MM.1S (cell line): ENCODE results near the gene DVL1.

Experiments
- DNase-seq: peaks from one replicate; pipeline ENCODE4 v3.0.0-alpha.2; 2015
- H2AFZ ChIP-seq: fragments of 300-600 bp; sonication (generic); 2 replicates; pipeline ENCODE4 v1.6.0; 2016; ENCODE audit warnings: antibody characterized with exemption, low read length
- H3F3A ChIP-seq: fragments of 300-600 bp; sonication (generic); 2 replicates; pipeline ENCODE4 v1.6.1; 2016; ENCODE audit warnings: mild to moderate bottlenecking, antibody characterized with exemption, low read length, moderate library complexity, mixed read lengths; ENCODE audit not compliant: insufficient read depth
- H3K27ac ChIP-seq: fragments of 300-600 bp; sonication (generic); 2 replicates; pipeline ENCODE4 v1.5.1; 2016; ENCODE audit warnings: mild to moderate bottlenecking, low read length
- H3K27me3 ChIP-seq: fragments of 300-600 bp; sonication (generic); replicated peaks from 2 replicates; pipeline ENCODE4 v1.6.0; 2016; ENCODE audit warnings: low read length; ENCODE audit not compliant: insufficient read depth
- H3K36me3 ChIP-seq: fragments of 300-600 bp; sonication (generic); replicated peaks from 2 replicates; pipeline ENCODE4 v1.6.1; 2016; ENCODE audit warnings: mild to moderate bottlenecking, low read length, mixed read lengths; ENCODE audit not compliant: insufficient read depth
- H3K4me1 ChIP-seq: fragments of 300-600 bp; sonication (generic); 2 replicates; pipeline ENCODE4 v1.6.1; 2016; ENCODE audit warnings: low read length, mixed read lengths
- H3K4me2 ChIP-seq: fragments of 300-600 bp; sonication (generic); 2 replicates; pipeline ENCODE4 v1.6.0; 2016; ENCODE audit warnings: low read depth, low read length
- H3K4me3 ChIP-seq: fragments of 300-600 bp; sonication (generic); 2 replicates; pipeline ENCODE4 v1.5.1; 2016; ENCODE audit warnings: low read length, mixed read lengths
- H3K79me2 ChIP-seq: fragments of 300-600 bp; sonication (generic); 2 replicates; pipeline ENCODE4 v1.6.1; 2016; ENCODE audit warnings: mixed run types, low read length, mixed read lengths
- H3K9ac ChIP-seq: fragments of 300-600 bp; sonication (generic); 2 replicates; pipeline ENCODE4 v1.6.1; 2016; ENCODE audit warnings: low read length, mixed read lengths
- H3K9me2 ChIP-seq: fragments of 300-600 bp; sonication (generic); replicated peaks from 2 replicates; pipeline ENCODE4 v1.6.1; 2016; ENCODE audit warnings: mild to moderate bottlenecking, low read length, mixed read lengths; ENCODE audit not compliant: insufficient read depth
- H3K9me3 ChIP-seq: fragments of 300-600 bp; sonication (generic); replicated peaks from 2 replicates; pipeline ENCODE4 v1.6.1; 2016; ENCODE audit warnings: mild to moderate bottlenecking, low read length, mixed read lengths; ENCODE audit not compliant: insufficient read depth
- H4K20me1 ChIP-seq: fragments of 300-600 bp; sonication (generic); 2 replicates; pipeline ENCODE4 v1.6.1; 2016; ENCODE audit warnings: mild to moderate bottlenecking, low read length, moderate library complexity, mixed read lengths; ENCODE audit not compliant: insufficient read depth
- EZH2 ChIP-seq: fragments of 300-600 bp; sonication (generic); optimal IDR thresholded peaks from 2 replicates; pipeline ENCODE3; 2017; ENCODE audit warnings: low read depth, mild to moderate bottlenecking, antibody characterized with exemption, low read length, mixed read lengths
- EZH2phosphoT487 ChIP-seq: fragments of 300-600 bp; sonication (generic); IDR thresholded peaks from 2 replicates; pipeline ENCODE4 v1.6.1; 2018; ENCODE audit warnings: antibody characterized with exemption, low read length
- TF ChIP-seq, protein P1 (sequence below): fragments of 300-600 bp; sonication (generic); IDR thresholded peaks from 2 replicates; pipeline ENCODE4 v1.5.1; 2016; ENCODE audit warnings: antibody characterized with exemption, low read length, mixed read lengths

DVL1 gene

DNA sequence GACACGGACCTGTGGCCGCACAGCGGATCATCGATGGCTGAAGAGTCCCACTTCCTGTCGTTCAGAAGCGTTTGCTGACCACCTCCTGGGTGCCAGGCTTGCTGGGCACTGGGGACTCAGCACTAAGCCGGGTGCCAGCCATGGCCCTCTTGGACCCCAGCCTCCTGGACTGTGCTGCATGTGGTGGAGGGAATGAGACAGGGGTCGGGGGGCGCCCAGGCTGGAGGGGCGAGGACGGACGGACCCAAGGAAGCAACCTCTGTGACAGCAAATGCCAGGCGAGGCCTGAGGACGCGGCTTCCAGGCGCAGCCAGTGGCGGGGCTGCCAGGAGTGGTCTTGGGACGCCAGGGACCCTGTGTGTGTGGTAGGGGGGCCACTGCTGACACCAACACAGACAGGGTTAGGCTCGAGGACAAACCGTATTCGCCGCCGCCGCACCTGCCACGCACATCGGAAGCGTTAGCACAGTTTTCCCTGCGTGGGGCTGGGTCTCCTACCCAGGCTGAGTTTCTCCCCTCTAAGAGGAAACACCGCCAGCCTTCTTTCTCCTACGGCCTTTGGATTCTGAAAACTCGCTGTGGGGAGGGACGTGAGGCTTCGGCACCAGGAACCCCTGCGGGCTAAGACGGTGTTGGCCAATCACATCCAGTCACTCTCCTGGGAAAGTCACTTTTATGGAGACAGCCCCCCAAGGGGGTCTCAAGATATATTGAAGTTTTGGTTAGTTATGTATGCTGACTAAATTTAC is 12.2 kb upstream of the DVL1 start:
- H3K36me3 ChIP-seq: no peaks in the 10 kb centered on the region
- no peaks in the 10 kb centered on the region for H4K20me1 ChIP-seq
- H3K4me3 ChIP-seq: no peak overlapping the region
- no peaks in the 10 kb centered on the region for H3K9me3 ChIP-seq
- no peaks in the 10 kb centered on the region for H3F3A ChIP-seq
- H3K9me2 ChIP-seq: no peaks in the 10 kb centered on the region
- TF ChIP-seq EZH2phosphoT487: no peak
- no peak for DNase-seq
- no peaks in the 10 kb centered on the region for H3K79me2 ChIP-seq
- H3K27ac ChIP-seq: no peak overlapping the region
- peaks cover 46% of the 10 kb centered on the region for H3K27me3 ChIP-seq
- H3K4me2 ChIP-seq: no peak overlapping the region
- no peak overlapping the region for H2AFZ ChIP-seq
- no peak overlapping the region for H3K9ac ChIP-seq
- no peaks in the 10 kb centered on the region for H3K4me1 ChIP-seq

DNA sequence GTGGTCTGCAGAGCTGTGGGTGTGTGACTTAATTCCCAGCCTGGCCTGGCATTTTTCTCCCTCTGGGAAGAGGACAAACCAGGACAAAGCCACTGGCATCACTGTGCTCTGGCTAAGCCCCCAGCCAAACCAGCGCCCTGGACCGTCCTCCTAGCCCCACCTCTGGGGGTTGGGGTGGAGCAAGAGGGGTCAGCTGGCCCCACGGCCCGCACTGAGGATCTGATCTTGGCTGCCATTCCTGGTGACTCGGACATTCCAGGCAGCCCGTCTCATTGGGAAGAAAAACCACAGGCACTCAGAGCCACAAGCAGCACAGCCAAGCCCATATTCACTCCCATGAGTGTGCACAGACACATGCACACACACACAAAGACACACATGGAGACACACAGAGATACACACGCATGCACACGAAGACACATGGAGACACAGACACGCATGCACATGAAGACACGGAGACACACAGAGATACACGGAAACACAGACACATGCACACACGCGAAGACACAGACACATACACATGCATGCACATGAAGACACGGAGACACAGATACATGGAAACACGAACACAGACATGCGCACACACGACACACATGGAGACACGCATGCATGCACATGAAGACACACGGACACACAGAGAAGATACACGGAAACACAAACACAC is 11.4 kb upstream of the DVL1 start:
- Histone ChIP-seq H3K4me1 (no peaks in the 10 kb centered on the region), H3K36me3 (no peaks in the 10 kb centered on the region), H3K27ac (no peak overlapping the region), H3K9ac (no peak overlapping the region), H3K79me2 (no peaks in the 10 kb centered on the region), H3K9me3 (no peaks in the 10 kb centered on the region), H3K9me2 (no peaks in the 10 kb centered on the region), H3K4me3 (no peak overlapping the region), H4K20me1 (no peaks in the 10 kb centered on the region), H3K4me2 (no peak overlapping the region), H3K27me3 (peaks cover 46% of the 10 kb centered on the region), H2AFZ (no peak overlapping the region), H3F3A (no peaks in the 10 kb centered on the region)
- DNase-seq: no peak
- TF ChIP-seq, protein P1, sequence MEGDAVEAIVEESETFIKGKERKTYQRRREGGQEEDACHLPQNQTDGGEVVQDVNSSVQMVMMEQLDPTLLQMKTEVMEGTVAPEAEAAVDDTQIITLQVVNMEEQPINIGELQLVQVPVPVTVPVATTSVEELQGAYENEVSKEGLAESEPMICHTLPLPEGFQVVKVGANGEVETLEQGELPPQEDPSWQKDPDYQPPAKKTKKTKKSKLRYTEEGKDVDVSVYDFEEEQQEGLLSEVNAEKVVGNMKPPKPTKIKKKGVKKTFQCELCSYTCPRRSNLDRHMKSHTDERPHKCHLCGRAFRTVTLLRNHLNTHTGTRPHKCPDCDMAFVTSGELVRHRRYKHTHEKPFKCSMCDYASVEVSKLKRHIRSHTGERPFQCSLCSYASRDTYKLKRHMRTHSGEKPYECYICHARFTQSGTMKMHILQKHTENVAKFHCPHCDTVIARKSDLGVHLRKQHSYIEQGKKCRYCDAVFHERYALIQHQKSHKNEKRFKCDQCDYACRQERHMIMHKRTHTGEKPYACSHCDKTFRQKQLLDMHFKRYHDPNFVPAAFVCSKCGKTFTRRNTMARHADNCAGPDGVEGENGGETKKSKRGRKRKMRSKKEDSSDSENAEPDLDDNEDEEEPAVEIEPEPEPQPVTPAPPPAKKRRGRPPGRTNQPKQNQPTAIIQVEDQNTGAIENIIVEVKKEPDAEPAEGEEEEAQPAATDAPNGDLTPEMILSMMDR: no peak
- TF ChIP-seq EZH2 (no peak), EZH2phosphoT487 (no peak)

DNA sequence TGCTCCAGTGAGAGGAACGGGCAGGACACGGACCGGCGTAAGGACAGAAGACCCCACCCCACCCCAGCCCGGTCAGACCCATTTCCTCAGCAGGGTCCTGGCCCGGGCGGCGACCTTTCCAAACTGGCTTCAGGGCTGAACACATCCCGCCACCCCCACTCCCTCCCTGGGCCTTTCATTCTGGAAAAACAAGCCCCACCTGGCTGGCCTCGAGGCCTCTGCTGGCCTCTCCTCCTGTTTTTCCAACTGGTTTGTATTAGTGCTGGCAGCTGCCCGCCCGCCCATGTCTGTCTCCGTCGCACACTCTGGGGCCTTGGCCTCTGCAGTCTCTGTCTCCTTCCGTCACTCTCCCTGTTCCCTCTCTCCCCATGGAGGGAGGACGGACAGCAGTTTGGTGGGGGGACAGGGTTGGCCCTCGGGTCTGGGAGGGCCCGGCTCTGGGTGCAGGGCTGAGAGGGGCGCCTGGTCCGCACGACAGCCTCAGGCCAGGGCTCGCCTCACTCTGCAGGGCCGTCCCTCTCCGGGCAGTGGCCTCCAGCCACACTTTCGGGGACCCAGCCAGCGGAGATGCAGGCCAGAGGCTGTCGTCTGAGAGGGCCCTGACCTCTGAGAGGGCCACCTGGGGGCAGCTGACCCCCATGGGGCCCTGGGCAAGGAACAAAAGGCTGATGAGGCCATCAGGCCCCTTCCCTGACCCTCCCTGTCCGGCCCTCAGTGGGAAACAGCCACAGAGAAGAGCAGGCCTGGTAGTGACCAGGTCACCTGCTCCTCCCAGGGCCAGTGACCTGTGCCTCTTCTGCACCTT is 10.6 kb upstream of the DVL1 start:
- Histone ChIP-seq H3K4me2 (no peak overlapping the region), H3K9me3 (no peaks in the 10 kb centered on the region), H3K4me1 (no peaks in the 10 kb centered on the region), H2AFZ (no peak overlapping the region), H3K9ac (no peak overlapping the region), H4K20me1 (no peaks in the 10 kb centered on the region), H3K27ac (no peak overlapping the region), H3K9me2 (no peaks in the 10 kb centered on the region), H3F3A (no peaks in the 10 kb centered on the region), H3K79me2 (no peaks in the 10 kb centered on the region), H3K27me3 (peaks cover 46% of the 10 kb centered on the region), H3K36me3 (no peaks in the 10 kb centered on the region), H3K4me3 (no peak overlapping the region)
- no peak for DNase-seq
- TF ChIP-seq EZH2phosphoT487: no peak
- TF ChIP-seq, protein P1: no peak
- no peak for TF ChIP-seq EZH2
